Central memory CD4-positive, alpha-beta T cell (primary cell): ENCODE results near the gene ACVR1B.

Experiments used
- DNase-seq: peaks from one replicate; pipeline ENCODE4 v3.0.0; 2022

Gene ACVR1B

DNA sequence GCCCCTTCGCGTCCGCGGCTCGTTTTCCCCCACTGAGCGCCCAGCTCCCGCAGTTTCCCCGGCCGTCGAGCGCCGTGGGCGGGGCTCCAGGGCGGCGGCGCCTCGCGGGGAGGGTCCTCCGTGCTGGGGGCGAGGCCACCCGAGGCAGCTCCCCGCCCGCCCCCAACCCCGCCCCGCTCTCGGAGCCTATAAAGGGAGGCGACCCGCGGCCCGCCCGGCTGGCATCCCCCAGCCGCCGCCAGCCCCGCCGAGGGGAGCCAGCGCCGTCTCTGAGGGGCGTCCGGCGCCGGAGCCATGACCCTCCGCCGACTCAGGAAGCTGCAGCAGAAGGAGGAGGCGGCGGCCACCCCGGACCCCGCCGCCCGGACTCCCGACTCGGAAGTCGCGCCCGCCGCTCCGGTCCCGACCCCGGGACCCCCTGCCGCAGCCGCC is 55.2 kb downstream of the ACVR1B start, which contains the start of gene TAMALIN:
Gene TAMALIN (plus strand): TSS at position 221 of the 432 bp plus-strand sequence. CDS start 74 bp downstream, at position 295.
- DNase-seq: peak; percentile 85

DNA sequence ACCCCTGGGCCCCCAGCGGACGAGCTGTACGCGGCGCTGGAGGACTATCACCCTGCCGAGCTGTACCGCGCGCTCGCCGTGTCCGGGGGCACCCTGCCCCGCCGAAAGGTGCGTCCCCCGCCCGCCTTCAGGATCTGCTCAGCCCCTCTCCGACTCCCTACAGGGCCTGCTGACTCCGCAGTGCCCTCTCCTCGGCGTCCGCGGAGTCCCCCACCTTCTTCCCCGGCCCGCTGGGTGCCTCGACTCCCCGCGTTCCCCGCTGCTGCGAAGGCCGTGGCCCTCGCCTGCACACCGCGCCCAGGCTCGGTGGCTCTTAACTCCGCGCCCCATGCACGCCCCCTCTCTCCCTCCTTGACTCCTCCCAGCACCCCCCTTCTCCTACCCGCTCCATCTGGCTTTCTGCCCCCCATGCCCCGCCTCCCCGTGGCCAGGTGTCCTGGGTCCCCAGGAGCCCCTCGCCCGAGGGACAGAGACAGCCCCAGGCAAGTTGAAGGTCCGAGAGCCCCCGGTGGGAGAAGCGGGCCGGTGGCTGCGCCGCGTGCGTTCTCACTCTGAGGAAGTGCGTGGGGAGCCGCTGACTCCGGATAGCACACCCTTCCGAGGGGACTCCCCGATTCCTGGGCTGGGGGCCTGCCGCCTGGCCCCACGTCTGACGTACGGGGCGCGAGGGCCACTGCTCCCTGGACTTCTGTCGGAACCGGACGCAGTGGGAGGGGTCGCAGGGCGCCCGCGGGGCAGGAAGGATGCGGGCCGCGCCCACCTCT is 55.8 kb downstream of the ACVR1B start:
- DNase-seq: peak; percentile 78

DNA sequence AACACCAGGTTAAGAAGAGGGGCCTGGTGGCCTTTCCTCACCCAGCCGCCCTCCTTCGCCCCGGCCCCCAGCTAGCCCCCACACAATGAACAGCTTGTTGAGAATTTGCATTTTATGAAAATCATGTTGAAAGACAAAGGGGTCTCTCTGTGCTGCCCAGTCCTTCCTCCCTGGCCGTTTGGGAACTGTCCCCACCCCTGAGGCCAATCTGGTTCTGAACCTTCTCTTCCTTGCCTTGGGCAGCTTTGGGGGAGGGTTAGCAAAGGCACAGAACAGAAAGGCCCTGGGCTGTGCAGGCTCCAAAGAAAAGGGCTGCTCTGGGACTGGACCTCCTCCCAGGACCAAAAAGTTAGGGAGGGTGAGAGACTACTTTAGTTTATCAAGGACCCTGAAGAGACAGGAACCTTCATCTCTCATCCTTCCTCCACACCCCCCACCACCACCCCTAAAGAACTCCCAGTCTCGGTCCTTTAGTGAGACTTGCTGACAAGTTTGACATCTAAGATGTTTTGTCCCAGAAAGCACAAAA is 56.5 kb downstream of the ACVR1B start:
- no peak for DNase-seq

DNA sequence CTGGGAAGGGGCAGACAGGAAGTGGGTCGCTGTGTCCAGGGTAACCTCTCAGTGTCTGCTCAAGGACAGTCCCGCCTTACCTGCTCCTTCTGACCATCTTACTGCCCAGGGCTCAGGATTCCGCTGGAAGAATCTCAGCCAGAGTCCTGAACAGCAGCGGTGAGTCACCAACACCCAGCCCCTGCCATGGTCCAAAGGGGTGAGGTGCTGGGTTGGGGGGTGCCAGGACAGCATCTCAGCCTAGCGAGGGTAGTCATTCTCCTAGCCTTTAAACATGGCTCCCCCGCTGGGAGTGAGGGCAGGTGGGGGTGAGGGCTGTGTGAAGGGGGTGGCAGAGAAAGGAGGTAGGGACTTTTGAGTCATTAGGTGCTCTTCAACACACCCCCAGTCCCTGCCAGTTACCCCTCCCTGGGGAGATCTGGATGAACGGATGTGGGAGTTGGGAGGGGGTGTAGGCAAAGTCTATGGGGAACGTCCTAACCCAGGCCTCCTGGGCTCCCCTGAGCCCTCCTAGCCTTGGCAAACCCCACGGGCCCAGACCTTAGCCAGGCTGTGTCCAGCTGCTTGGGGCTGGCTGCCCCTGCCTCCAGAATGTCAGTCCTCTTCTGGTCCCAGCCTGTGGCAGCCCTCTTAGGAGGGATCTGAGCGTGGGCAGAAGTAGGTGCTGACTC is 57.7 kb downstream of the ACVR1B start:
- DNase-seq: no peak

DNA sequence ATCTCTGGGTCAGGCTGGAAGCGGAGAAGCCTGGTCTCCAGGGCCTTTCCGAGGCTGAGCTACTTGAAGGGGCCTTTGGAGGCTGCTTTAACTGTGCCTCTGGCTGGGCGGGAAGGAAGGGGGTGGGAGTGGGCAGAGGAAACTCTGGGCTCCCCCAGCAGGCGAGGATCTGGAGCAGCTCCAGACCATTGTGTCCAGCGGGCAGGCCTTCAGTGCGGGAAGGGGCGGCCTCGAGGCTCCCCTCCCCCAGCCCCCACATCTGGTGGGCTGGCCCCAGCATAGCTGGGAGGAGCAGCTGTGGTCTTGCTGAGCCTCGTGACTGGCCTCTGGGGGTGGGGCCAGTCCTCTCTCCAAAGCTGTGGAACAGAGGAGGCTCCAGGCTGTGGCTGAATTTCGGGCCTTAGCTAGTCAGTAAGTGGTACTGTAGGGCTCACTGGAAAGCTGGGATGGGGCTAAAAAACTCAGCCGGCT is 58.7 kb downstream of the ACVR1B start:
- DNase-seq: no peak

DNA sequence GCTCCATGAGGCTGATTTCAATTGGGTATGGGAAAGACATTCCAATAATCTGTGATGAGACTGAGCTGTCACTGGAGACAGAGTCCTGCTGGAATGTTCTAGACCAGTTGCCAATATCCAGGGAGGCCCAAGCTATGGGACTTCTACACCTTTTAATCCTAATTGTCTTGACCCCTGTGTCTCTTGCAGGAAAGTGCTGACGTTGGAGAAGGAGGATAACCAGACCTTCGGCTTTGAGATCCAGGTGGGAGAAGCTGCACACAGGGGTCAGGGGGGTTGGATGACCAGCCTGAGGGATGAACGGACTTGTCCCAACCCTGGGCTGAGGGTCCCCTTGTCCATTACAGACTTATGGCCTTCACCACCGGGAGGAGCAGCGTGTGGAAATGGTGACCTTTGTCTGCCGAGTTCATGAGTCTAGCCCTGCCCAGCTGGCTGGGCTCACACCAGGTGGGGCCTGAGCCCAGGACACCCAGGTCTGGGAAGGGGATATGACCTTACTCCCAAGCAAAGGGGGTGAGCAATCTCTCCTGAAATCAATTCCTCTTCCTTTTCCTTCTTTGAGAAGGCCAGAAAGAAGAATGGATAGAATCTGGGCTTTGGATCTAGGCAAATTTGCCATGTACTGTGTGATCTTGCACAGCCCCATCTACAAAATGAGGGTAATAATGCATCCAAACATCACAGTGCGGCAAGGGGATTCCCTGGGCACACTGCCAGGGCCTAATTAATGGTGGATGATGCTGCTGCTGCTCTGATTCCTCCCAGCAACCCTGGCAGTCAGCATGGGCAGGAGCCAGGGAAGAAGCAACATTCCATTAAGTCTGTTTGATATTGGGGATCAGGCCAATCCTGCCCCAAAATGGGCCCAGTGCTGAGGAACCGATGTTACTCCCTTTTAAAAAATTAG is 59.4 kb downstream of the ACVR1B start:
- no peak for DNase-seq

DNA sequence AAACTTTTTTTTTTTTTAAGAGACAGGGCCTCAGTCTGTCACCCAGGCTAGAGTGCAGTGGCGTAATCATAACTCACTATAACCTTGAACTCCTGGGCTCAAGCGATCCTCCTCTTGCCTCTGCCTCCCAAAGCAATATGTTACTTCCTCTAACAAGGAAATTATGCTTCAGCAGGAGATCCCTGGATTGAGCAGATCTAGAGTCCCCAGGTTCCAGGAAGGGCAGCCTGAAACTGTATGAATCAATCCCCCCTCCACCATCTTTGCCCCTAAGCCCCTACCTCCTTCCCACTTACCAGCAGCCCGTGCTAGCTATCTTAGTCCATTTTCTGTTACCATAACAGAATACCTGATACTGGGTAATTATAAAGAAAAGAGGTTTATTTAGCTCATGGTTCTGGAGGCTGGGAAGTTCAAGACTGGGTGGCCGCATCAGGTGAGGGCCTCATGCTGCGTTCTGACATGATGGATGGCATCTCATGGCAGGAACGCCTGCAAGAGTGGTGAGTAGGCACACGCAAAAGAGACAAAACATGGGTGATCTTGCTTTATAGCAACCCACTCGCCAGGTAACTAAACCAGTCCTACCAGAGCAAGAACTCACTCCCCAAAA is 60.2 kb downstream of the ACVR1B start:
- DNase-seq: no peak

DNA sequence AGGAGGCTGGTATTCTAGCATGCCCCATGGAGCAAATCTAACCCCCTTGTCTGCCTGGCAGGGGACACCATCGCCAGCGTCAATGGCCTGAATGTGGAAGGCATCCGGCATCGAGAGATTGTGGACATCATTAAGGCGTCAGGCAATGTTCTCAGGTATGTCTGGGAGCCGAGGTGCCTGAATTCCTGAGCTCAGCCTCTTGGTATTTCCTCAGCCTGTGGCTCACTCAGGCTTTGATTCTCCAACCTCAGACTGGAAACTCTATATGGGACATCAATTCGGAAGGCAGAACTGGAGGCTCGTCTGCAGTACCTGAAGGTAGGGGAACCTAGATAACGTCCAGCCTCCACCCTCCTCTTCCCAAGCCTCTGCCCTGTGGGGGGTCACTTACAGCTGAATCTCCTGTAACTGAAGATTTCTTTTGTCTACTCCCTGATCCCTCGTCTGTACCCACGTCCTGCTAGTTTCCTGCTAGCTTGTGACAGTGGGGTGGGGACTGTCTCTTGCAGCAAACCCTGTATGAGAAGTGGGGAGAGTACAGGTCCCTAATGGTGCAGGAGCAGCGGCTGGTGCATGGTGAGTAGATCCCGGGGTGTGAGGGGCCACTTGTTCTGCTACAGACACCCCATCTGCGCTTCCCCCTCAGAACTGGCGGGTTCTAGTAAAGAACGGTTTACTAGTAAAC is 62.3 kb downstream of the ACVR1B start:
- peak; percentile 10 for DNase-seq

DNA sequence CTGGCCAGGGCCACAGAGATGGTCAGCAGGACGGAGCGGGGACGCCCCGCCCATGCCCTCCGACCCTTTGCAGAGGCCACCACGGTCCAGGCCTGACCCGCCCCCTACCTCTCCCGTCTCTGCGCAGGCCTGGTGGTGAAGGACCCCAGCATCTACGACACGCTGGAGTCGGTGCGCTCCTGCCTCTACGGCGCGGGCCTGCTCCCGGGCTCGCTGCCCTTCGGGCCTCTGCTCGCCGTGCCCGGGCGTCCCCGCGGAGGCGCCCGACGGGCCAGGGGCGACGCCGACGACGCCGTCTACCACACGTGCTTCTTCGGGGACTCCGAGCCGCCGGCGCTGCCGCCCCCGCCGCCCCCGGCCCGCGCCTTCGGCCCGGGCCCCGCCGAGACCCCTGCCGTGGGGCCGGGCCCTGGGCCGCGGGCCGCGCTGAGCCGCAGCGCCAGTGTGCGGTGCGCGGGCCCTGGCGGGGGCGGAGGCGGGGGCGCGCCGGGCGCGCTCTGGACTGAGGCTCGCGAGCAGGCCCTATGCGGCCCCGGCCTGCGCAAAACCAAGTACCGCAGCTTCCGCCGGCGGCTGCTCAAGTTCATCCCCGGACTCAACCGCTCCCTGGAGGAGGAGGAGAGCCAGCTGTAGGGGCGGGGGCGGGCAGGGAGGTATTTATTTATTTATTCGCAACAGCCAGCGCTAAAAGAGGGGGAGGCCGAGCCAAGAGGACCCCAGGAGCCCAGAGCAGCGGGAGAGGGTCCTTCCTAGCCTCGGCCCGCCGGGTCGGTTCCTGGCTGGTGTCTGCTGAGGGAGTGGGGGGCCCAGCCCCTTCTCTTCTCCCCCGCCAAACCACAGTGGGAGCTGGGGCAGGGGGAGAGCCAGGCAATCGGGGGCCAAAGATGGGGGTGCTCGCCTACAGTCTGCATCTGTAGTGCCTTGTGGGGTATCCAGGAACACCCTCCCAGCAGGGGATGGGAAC is 63.4 kb downstream of the ACVR1B start:
- no peak for DNase-seq

DNA sequence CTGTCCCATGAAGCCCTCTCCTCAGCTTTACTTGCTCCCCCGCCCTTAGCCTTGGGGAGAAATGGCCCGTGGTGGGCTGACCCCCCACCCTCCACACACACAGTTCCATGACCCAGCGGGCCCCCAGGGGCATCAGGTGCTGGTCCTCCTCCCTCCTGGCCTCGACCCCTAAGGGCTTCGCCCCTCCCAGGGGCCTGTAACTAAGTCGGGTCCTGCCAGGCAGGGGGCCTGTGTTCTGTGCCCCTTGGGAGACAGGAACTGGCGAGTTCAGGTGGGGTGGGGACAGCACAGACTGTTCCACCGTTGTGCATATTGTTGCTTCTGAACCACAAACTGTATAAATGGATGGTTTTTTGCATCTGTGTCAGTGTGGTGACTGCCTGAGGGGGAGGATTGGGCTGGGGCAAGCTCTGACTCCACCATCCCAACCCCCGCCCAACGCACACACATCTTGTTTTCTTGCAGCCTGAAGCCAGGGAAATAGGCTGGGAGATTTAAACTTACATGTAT is 64.1 kb downstream of the ACVR1B start:
- peak; percentile 17 for DNase-seq

DNA sequence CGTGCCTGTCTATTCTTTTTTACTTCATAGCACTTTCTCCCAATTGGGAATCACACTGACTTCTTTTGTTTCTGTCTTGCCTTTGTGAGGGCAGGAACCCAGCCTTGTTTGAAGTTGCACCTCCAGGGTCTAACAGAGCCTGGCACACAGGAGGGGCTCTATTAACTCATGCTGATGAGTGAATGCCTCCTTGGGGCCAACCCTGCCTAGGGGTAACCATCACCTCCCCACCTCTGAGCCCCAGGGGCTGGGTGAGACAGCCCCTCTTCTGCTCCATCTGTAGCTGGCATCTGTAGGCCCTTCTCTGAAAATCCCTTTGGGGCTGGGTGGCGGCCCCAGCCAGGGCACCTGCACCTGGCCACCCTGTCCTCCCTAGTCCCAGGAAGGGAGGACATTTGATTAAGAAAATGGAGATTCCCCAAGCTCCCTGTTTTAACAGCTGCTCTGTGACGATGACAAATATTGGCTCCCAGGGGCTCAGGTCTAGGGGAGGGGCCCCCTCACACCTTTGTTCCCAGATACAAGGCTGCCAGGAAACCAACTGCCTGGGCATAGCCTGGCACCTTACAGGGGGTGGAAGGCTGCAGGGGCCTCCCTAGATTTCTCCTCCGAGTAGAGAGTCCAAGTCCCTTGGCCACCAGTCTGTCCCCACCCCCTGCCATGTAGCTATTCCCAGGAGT is 67.1 kb downstream of the ACVR1B start:
- DNase-seq: no peak

DNA sequence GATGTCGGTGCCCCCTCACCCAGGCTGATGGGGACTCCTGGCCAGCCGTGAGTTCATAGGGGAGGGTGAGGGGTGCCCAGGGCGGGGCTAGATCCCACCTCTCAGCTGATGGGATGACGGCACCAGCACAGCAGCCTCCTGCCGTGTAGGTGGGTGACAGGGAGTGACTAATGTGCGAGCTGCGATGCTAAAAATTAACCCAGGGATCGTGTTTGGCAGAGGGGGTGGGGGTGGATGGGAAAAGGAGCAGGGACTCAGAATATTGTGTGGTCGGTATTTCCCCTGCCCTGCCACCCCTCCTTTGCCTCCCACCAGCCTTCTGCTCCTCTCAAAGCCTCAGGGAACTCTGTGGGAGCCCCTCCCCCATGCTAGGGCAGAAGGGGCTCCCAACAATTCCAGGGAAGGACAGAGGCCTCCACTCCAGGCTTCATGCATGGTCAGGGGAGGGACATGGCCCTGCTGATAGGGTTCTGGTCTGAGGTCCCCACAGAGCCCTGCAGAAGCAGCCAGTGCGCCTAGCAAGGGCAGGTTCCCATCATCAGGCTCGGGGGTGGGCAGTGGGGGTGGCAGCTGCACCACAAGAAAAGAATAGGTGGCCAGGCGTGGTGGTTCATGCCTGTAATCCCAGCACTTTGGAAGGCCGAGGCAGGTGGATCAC is 67.7 kb downstream of the ACVR1B start:
- no peak for DNase-seq

DNA sequence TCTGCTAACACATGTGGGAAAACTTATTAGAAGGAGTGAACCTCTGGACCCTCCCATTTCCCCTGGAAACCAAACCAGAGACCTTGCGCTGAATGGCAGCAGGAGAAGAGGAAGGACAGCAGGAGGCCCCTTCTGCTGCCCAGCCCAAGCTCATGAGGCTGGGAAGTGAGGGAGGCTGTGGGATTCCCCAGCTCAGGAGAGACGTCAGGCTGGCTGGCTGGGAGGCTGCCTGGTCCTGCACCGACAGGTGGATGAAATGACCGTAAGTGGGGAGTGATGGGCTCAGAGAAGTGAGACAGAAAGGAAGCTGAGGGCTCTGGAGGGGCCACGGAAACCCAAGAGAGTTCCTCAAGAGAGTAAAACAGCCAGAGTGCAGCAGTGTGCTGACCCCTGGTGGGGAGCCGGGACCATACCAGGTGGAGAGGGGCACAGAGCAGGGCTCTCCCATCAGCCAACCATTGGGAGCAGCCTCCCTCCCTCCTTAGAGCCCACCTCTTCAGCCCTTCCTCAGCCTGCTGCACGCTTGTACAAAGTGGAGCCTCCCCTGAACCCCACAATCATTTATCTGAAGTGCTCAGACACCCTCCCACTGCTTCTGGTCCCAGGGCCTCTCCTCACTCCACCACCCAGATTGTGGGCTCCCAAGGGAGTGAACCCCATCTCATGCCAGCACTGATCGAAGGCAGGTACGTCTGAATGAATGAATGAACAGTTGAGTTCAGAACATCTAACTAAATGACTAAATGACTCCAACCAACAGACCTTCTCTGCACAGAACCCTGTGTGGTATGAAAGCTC is 69.2 kb downstream of the ACVR1B start:
- peak; percentile 57 for DNase-seq

DNA sequence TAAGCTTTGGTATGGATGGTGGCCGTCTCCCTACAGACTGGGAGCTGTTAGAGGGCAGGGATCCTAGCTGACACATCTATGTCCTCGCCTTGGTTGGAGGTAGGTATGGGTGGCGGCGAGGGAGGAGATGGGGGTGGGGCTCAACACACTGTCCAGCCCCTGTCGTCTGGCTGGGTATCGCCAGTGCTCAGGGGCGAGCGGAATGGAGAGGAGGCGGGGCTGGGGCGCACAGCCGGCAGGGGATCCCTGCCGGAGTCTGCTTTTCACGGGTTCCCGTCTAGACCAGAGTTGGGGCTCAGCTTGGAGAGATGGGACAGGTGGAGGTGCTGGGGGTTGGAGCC is 71.3 kb downstream of the ACVR1B start:
- DNase-seq: no peak

DNA sequence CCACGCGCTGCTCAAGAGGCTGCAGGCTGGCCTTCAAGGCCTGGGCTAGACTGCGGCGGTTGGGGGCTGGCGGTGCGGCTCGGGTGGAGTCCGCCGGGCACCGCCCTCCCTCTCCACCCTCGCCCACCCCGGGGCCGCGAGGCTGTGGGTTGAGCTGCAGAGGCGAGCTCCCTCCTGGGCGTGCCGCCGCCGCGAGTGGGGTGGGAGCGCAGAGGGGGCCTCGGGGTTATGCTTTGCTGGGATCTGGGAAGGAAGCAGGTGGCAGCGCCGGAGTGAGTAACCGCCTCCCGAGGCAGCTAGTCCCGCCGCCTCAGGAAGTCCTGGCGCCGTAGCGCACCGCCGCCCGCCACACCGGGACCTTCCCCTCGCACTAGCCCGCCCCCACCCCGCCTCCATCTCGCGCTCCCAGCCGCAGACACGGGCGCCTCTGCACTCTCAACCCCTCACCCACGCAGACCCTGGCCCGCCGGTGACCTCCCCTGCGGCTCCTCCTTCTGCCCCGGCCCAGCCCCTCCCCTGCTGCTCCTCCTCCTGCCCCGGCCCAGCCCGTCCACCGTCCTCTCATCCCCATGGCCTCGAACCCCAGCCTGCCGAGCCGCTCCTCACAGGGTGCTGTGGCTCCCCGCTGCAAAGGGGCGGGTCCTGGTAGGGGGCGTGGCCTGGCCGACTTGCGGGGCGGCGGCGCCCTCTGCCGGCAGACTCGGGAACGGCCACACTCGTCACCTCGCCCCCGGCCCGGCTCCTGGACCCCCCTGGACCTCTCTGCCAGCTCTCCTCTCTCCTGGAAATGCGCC is 71.9 kb downstream of the ACVR1B start:
- peak; percentile 86 for DNase-seq

DNA sequence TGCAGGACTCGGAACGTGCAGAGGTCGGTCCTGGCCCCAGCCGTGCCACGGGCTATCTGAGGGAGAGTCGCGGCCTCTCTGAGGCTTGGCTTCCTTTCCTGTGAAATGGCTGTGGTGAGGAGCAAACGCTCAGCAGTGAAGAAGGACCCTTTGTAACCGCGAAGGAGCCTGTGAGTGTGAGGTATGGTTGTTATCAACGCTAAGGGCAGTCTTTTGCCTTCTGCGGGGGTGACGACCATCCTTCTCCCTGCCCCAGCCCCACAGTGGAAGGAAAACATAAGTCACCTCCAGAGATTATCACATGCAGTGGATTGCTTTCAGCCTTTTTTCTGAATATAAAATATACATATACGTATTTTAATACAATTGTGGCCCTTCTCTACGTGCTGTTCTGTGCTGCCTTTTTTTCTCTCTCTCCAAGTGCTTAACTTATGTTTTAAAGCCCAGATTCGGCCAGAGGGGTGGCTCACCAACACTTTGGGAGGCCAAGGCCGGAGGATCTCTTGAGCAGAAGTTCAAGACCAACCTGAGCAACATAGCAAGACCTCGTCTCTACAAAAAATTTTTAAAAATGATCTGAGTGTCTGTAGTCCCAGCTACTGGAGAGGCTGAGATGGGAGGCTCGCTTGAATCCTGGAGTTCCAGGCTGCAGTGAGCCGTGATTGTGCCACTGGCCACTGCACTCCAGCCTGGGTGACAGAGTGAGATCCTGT is 72.6 kb downstream of the ACVR1B start:
- no peak for DNase-seq

DNA sequence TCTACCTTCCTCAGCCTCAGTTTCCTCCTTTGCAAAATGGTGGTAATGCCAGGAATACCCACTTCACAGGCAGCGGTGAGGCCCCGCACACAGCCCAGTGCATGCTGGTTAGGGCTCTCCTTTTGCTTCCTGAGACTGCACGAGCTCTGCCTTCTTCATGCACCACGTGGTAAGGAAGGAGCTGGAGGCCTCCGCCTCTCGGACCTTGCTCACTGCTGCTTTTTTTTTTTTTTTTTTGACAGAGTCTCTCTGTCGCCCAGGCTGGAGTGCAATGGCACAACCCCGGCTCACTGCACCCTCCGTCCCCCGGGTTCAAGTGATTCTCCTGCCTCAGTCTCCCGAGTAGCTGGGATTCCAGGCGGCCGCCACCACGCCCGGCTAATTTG is 73.3 kb downstream of the ACVR1B start:
- DNase-seq: peak; percentile 39
